ENCODE data around the gene NFIB.

The NFIB gene

DNA sequence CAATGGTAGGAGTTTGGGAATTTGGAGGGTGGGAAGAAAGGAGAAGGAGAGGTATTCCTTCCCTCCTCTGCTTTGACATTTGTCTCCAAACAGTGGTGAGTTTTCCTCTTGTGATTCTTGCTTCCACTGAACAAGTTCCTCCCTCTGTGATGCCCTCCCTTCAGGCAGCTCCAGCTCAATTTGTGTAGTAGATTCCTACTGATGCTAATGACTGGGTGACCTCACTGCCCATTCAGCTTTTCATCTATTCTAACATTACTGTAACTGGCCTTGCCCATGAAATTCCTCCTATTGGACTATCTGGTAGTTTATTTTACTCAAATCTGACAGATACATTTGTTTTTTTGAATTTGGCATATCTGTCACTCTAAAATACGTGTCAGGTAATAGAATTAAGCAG is 121.4 kb downstream of the NFIB start:
- DNase-seq (ENCODE audit: low read depth in 3 of 3, low spot score in 1 of 3): no peak

DNA sequence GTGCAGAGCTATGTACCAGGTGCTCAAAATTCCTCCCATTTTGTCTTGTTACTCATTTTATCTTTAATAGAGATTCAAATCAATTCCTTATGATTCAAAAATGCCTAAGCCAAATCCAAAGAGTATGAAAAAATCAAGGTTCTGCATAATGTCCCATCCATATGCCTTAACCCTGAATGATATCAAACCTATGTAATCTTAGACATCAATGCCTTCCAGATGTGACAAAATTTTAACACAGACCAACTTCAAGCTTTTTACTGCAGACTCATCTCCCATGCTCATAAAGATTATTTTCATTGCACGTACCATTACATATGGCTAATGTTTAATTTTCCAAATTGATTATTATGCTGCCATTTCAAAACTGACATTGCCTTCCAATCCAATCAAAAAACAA is 122.4 kb downstream of the NFIB start:
- no peak for DNase-seq (ENCODE audit: low read depth in 3 of 3, low spot score in 1 of 3)

DNA sequence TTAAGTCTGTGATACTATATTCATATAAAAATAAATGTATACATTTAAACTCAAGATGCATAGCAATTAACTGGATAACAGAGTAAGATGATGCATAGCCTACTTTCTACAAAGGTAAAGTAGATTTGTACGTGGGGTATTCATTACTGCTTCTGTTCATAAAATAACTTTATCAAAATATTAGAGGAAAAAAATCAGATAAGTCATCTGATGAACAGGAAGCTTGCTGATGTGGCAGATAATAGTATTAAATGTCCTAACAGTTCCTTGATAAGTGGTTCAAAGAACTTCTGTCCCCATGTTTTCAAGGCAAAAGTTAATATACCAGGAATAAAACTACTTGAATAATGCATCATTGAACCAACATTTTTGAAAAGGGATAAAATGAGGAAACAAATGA is 123.7 kb downstream of the NFIB start:
- no peak for DNase-seq (ENCODE audit: low read depth in 3 of 3, low spot score in 1 of 3)

DNA sequence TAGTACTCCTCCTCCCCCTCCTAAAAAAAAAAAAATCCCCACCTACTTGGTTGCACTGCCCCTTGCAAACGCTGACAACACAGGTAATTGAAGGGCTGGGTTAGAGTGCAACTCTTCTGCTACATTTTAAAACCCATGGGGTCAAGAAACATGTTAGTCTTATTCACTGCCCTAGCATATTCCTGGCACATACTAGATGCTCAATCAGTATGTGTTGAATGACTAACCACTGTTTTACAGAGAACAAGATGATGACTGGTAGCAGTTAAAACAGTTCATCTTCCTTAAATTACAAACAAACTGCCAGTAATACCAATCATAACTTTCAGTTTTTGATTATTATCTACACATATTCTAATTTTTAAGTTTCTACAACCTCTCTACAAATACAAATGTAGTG is 124.4 kb downstream of the NFIB start:
- no peak for DNase-seq (ENCODE audit: low read depth in 3 of 3, low spot score in 1 of 3)

DNA sequence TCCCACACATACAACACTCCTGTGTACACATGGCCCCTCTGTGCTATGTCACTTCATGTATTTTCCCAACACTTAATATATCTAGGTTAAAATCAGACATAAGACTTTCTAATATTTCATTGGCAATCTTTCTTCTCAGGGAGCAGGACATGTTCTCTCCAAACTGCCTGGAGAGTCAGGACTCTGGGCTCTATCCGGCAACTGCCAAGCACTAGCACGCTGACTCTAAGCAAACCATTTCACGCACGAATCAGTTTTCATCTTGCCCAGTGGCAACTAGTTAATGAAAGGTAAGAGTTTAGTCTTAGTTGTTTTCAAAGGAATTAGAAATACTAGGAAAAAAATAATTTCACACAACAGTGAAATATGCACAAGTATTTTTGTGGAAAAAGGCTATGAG is 124.8 kb downstream of the NFIB start:
- no peak for DNase-seq (ENCODE audit: low read depth in 3 of 3, low spot score in 1 of 3)

DNA sequence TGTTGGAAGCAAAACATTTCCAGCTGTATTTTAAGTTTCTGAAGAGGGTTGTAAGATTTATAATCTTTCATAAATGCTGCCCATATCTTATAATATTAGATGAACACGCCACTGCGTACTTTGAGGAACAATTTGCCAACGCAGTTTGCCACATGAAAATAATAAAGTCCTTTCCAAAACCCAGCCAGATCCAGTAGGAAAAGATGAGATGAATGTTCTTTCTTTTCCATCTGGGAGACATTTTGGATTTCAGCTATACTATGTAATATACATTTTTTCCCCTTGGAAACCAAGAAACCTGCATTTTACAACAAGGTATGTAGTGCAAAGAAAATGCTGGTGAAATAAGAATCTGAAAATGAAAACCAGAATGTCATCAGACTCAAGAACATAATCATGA is 125.4 kb downstream of the NFIB start:
- DNase-seq (ENCODE audit: low read depth in 3 of 3, low spot score in 1 of 3): no peak

DNA sequence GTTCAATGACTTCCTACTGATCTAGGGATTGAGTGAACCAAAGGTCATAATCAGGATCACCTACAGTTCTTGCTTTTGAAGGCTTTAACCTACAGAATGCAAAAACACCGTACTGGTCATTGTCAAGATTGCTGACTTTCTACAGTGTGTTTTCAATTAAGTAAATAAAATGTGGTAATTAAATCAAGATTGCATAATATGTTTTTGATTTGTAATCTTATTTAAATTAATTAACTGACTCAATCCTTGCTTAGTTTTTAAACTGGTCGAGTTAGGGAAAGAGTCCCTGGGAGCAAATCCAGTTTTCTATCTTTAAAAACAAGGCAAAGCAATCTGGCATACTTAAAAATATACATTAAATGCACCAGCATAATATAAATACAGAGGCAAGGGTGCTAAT is 125.9 kb downstream of the NFIB start:
- no peak for DNase-seq (ENCODE audit: low read depth in 3 of 3, low spot score in 1 of 3)

DNA sequence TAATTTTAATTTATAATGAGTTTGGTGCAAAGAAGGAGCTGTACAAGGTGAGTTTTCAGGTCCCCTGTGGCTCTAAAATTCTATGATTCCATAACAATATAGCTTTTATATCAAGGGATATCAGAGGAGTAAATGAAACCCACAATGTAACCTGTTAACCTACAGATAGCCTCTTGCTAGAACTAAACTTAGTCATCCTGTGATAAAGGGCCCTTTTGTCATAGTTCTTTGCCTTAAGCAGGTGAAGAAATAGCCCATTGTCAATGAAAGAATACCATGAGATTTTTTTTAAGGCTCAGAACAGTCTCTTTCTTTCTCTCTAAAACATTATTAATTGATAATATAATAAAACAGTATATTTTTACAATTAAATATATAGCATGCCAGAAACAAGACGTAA is 127.8 kb downstream of the NFIB start:
- no peak for DNase-seq (ENCODE audit: low read depth in 3 of 3, low spot score in 1 of 3)

DNA sequence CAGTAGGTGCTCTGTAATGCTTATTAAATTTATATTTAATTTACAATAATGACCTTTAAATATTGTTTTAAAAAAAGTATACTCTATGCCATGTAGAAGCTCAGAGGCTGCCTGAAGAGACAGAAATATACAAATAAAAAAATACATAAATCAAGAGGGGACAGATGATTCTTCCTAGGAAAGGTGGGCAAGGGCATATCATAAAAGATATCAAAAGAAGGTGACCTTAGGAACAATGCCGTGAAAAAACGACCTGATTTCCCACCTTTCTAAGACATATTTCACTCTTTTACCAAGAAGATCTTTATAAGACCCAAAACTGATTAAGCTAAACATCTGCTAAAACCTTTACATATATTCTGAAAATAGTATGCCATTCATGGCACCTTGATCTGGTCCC is 128.9 kb downstream of the NFIB start:
- no peak for DNase-seq (ENCODE audit: low read depth in 3 of 3, low spot score in 1 of 3)

DNA sequence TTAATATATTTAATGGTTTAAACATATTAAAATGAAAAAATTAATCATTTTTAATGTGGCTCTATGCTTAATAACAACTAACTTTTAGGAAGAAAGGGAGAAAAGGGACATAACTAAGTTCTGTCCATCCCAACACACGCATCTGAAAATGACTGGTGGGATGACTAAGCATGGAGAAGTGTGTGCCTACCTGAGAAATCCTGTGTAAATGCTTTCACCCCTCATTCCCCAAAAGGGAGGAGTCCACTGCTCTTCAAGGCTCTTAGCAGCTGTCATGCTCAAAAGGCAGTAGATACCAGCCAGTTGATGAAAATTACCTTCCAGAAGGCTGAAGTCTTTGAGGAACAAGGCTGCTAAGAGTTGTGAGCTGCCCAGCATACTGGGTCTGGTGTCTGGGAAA is 130.9 kb downstream of the NFIB start:
- no peak for DNase-seq (ENCODE audit: low read depth in 3 of 3, low spot score in 1 of 3)

DNA sequence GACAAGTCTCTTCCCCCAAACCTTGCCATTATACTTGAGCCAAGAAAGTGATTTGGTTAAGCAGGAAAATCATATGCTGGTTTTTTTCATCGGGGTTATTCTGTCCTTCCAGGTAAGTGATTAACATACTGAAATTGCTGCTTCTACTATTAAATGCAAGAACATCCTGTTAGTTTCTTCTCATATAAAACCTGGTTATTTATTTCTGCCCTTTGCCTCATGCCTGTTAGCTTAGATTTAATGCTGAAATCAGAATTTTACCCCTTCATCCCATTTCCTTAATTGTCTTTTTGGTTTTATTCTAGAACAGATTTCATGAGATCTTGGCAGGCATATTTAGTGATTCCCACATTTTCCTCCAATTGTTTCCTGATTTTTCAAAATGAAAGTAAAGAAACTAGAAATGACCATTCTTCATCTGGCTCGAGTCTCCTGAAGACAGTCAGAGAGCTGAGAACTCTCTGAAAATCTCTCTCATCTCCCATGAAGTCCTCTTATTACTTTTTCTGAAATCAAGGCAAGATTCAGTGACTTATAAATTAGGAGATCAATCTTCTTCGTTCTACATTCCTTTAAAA is 132.9 kb downstream of the NFIB start:
- no peak for DNase-seq (ENCODE audit: low read depth in 3 of 3, low spot score in 1 of 3)

DNA sequence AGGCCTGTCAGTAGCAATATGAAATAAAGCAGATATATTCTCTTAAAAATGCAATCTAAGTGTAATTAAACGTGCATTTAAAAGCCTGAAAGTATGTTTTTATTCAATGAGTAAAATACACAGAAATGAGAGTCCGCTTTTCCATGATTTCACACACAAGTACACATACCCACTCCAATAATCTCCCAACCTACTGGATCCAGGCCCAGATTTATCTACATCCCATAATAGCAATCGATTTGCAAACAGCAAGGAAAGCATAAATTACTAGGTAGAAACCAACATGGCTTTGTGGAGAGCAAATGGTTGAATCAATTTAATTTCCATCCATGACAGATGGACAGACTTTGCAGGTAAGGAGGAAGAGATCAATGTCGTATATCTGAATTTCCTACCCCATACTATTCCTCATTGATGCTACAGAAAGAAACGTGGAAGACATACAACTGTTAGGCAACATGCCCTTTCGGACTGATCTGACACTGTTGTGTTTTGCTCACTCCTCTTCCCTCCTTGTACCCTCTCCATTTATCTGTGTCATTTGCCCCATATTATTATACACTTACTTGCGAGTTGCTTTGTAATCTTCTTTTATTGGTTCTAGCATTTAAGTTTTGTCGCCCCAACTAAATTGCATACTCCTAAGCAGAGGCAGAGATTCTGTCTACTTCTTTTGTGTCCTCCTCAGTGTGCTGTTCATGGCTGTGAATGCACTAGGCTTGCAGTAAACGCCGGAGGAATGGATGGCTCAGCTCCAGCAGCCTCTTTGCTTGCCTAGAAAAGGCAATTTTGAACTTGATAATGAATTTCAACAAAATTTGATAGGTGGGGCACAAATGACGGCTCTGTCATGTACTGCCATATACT is 133.6 kb downstream of the NFIB start:
- no peak for DNase-seq (ENCODE audit: low read depth in 3 of 3, low spot score in 1 of 3)

DNA sequence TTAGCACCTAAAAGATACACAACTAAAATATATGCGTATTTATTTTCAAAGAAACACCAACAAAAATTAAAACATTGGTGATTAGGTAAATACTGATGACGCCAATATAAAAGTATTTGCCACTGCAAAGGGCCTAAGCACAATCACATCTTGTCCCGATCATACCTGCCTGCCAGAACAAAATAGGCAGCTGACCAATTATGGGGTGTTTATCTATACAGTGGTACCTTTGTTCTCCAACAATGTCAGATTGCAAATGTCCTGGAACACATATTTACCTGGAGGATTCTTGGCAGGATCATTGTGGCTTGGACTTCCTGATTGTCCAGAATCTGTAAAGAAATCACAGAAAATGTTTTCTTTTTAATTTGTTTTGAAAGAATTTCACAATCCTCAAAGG is 134.5 kb downstream of the NFIB start:
- DNase-seq (ENCODE audit: low read depth in 3 of 3, low spot score in 1 of 3): no peak

DNA sequence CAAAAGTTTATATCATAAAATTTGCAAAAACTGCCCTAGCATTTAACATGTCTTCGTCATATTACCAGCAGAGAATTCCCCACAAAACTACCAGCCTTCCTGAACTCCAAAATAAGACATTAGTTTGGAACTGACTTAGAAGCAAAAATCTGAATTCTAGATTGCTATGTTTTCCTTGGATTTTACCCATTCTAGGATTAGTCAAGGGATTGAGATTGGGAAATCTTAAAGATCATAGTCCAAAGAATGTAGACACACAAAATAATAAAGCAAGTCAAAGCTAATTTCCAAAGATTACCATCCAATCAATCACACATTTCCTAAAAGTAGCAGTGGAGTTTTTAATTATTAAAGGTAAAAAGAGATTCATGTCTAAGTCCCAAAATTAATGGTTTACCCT is 138.2 kb downstream of the NFIB start:
- no peak for DNase-seq (ENCODE audit: low read depth in 3 of 3, low spot score in 1 of 3)

DNA sequence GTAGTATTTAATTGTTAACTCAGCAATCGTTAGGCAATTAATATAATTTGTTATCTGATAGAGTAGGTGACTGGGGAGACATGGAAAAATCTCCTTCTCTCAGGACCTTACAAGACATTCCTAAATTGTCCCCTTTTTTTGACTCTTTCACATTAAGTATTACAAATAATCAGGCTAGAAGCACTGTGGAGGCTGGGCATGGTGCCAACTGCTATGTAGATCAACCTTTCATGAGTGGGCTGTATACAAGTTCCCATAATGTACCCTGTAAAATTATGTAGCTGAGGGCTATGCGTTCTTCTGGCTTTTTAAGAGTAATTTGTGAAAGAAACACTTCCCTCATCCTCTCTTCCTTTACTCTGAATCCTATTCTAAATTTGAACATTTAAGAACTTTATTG is 140.2 kb downstream of the NFIB start:
- no peak for DNase-seq (ENCODE audit: low read depth in 3 of 3, low spot score in 1 of 3)

DNA sequence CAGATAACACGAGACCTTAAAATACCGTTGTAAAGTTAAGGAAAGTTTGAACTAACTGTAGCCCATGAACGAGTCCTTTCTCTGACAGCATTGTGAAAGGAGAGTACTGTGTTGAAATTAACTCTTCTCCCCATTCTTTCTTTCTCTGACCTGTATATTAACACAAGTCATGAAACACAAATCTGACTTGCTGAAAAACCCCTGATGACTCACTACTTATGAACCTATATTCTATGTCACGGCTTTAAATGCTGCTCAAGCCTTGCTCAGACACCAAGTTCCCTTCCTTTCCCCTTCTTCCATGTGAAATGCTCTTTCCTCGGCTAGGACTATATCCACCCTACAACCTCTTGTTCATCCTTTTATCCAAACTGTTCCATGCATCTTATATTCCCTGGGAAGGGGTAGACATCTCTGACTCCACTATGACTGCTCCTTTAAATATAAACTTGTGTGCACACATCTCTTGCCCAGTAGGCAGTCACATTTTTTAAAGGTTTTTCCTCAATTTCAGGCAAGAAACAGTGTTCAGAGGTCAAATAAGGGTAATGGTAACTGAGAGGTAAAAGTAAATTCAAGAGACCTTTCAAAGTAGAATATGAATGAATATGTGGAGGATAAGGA is 142.9 kb downstream of the NFIB start:
- no peak for DNase-seq (ENCODE audit: low read depth in 3 of 3, low spot score in 1 of 3)

DNA sequence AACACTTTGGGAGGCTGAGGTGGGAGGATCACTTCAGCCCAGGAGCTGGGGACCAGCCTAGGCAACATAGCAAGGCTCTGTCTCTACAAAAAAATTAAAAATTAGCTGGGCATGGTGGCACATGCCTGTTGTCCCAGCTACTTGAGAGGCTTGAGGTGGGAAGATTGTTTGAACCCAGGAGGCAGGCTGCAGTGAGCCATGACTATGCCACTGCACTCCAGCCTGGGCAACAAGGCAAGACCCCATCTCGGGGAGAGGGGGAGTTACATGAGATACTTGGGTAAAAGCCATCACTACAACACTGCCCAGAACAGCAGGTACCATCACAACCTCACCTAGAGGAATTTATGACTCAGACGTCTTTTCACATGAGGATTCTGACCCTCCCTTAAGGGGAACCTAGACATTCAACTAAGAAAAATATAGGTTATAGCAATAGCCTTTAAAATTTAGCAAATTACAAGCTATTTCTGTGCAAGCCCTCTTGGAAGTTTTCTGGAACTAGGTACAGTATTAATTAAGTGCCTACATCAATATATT is 143.5 kb downstream of the NFIB start:
- no peak for DNase-seq (ENCODE audit: low read depth in 3 of 3, low spot score in 1 of 3)

DNA sequence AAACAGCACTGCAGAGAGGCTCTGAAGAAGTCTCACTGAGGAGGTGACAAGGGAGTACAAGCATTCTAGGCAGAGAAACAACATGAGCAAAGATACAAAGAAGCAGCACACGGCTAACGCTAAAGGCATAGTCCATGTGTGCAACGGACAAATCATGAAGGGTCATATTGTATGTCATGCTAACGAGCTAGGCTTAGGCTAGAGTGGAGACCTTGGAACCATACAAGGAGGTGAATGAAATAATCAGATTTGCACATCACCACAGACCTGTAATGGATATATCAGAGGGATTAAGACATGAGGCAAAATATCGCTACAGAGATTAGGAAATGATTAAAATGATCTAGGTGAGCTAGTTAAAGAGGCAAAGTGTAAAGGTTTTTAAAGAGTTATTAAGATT is 145.6 kb downstream of the NFIB start:
- no peak for DNase-seq (ENCODE audit: low read depth in 3 of 3, low spot score in 1 of 3)

DNA sequence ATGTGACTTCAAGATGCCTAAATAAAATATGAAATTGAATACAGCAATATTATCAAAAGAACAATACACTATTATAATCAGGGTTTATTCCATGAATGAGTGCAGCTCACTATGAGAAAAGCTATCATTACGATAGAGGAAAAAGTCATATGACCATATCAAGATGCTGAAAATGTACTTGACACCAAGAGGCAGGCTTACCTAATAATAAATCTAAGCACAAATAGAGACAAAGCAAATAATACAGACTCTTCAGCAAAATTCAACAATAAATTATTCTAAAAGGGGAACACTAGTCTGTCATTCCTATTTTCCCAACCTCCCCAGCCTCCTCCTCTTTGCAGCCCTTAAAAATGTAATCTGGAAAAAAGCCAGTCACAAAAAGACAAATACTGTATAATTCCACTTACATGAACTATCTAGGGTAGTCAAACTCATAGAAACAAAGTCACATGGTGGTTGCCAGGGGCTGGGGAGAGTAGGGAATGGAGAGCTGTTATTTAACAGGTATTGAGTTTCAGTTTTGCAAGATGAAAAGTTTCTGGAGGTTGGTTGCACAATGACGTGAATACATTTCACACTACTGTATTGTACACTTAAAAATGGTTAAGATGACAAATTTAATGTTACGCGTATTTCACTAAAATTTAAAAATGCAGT is 148.4 kb downstream of the NFIB start:
- DNase-seq (ENCODE audit: low read depth in 3 of 3, low spot score in 1 of 3): no peak

DNA sequence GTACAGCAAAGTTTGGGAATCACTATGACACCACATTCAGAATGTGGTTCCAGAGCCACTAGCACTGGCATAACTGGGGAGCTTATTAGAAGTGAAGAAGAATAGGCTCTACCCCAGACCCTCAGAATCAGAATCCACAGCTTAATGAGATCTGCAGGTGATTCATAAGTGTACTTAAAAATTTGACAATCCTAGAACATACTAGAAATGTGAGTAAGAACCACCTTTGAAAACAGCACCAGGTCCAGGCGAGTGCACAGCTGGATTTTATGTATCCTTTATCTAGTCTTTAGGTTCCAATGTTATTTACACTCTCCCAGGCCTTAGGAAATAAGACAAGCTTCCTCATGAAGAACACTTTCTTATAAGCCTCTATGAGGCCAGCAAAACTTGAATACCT is 149.0 kb downstream of the NFIB start:
- no peak for DNase-seq (ENCODE audit: low read depth in 3 of 3, low spot score in 1 of 3)

DNA sequence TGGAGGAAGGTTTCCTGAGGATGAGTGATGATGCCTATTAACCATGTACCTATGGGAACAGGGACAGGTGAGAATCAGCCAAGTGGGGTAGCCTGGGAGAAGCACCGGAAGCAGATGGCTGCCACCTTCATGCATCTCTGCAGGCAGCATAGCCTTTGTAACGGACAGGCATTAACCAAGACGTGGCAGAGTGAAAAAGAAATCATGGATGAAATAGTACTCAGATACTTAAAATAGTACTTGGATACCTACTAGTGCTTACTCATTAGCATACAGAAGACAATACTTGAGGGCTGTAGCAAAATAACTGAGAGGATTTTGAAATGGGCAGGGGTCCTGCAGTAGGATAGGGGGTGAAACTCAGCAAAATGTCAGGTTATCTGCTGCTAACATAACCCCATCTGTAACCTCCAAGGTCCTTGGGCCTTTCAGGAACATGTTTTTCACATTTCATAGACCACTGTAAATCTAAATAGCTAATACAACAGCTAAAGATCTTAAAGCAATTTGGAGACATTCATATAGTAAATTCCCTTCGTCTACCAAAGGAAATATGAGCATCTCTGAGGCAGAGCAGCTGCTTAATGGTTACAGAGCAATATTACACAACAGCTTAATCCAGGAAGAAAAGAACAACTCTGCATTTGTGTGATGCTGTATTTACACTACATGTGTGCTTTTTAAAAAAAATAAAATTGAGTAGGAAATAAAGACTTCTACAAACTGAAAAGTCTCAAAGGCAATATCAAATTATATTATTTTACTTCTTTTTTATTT is 154.3 kb downstream of the NFIB start:
- no peak for DNase-seq (ENCODE audit: low read depth in 3 of 3, low spot score in 1 of 3)

All from stimulated activated CD4-positive, alpha-beta T cell treated with anti-CD3 and anti-CD28 coated beads, TNF-alpha, amount 100 ng/mL, for 1 hour (primary cell).